Loucy (cell line): ENCODE data around the gene CLASP1.

Experiments used
- H2AFZ ChIP-seq: fragments of 200-600 bp; sonication (generic); 2 replicates; pipeline ENCODE4 v1.6.0; 2016; ENCODE audit warnings: antibody characterized with exemption, mild to moderate bottlenecking, low read length, moderate library complexity
- H3F3A ChIP-seq: fragments of 200-600 bp; 2 replicates; pipeline ENCODE4 v1.6.0; 2016; ENCODE audit warnings: antibody characterized with exemption, low read depth, mild to moderate bottlenecking
- H3K27me3 ChIP-seq: fragments of 200-600 bp; sonication (generic); 2 replicates; pipeline ENCODE4 v1.6.1; 2014; ENCODE audit warnings: low read length, mild to moderate bottlenecking; ENCODE audit not compliant: insufficient read depth, poor library complexity, severe bottlenecking
- H3K36me3 ChIP-seq: fragments of 200-600 bp; sonication (generic); 2 replicates; pipeline ENCODE4 v1.6.1; 2016; ENCODE audit warnings: low read length; ENCODE audit not compliant: insufficient read depth
- H3K4me1 ChIP-seq: fragments of 200-600 bp; sonication (generic); 2 replicates; pipeline ENCODE4 v1.5.1; 2014; ENCODE audit warnings: low read length, mild to moderate bottlenecking; ENCODE audit not compliant: insufficient read depth, poor library complexity, severe bottlenecking
- H3K4me2 ChIP-seq: fragments of 200-600 bp; sonication (generic); 2 replicates; pipeline ENCODE4 v1.6.0; 2014; ENCODE audit warnings: antibody characterized with exemption, low read length, low read depth, mild to moderate bottlenecking; ENCODE audit not compliant: poor library complexity, severe bottlenecking
- H3K4me3 ChIP-seq: fragments of 200-600 bp; sonication (generic); 2 replicates; pipeline ENCODE4 v1.5.1; 2014; ENCODE audit warnings: low read length, mild to moderate bottlenecking, mixed read lengths; ENCODE audit not compliant: poor library complexity, severe bottlenecking
- H3K79me2 ChIP-seq: fragments of 200-600 bp; sonication (generic); 2 replicates; pipeline ENCODE4 v1.6.1; 2014; ENCODE audit warnings: low read length; ENCODE audit not compliant: insufficient read depth
- H3K9ac ChIP-seq: fragments of 200-600 bp; sonication (generic); 2 replicates; pipeline ENCODE4 v1.6.0; 2014; ENCODE audit warnings: mild to moderate bottlenecking, low read depth, low read length, moderate library complexity; ENCODE audit not compliant: poor library complexity, severe bottlenecking
- H3K9me2 ChIP-seq: fragments of 200-600 bp; sonication (generic); replicated peaks from 2 replicates; pipeline ENCODE4 v1.6.1; 2016; ENCODE audit warnings: low read depth, low read length, mixed read lengths
- H3K9me3 ChIP-seq: fragments of 200-600 bp; sonication (generic); 2 replicates; pipeline ENCODE4 v1.6.1; 2014; ENCODE audit warnings: mild to moderate bottlenecking, antibody characterized with exemption, low read length, low read depth; ENCODE audit not compliant: insufficient read depth
- H4K20me1 ChIP-seq: fragments of 200-600 bp; sonication (generic); 2 replicates; pipeline ENCODE4 v1.6.0; 2014; ENCODE audit warnings: antibody characterized with exemption, low read length, mild to moderate bottlenecking; ENCODE audit not compliant: insufficient read depth, poor library complexity, severe bottlenecking
- EZH2phosphoT487 ChIP-seq: fragments of 200-600 bp; IDR thresholded peaks from 2 replicates; pipeline ENCODE4 v1.6.1; 2018; ENCODE audit warnings: antibody characterized with exemption, mild to moderate bottlenecking, moderate library complexity, borderline replicate concordance
- TF ChIP-seq, protein P1 (sequence below): fragments of 200-600 bp; sonication (generic); conservative IDR thresholded peaks from 2 replicates; pipeline ENCODE4 v1.5.1; 2014; ENCODE audit warnings: mild to moderate bottlenecking, antibody characterized with exemption, low read length

Gene CLASP1

DNA sequence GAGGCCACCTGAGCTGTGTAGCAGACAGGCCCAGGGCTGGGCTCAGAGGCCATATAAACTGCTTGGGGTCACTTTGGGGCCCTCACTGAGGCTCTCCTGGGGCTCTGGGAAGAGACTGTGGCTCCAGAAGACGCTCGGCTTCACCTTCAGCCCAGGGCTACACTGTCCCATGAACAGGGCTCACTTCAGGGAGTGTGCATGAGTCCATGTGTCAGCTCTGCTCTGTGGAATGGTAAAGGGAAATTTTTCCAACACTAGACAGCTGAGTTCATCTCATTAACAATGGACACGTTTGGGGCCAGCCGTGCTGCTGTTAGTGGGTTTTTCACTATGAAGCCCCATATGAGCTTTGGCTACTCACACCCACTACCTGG is 298.9 kb downstream of the CLASP1 start:
- Histone ChIP-seq H3K79me2 (no peaks in the 10 kb centered on the region), H3K9ac (no peak overlapping the region), H4K20me1 (no peaks in the 10 kb centered on the region), H3K4me2 (no peak overlapping the region), H3F3A (no peaks in the 10 kb centered on the region), H3K9me2 (no peaks in the 10 kb centered on the region), H3K9me3 (no peaks in the 10 kb centered on the region), H3K4me1 (no peaks in the 10 kb centered on the region), H2AFZ (no peak overlapping the region), H3K27me3 (no peaks in the 10 kb centered on the region), H3K4me3 (no peak overlapping the region), H3K36me3 (peaks cover 94% of the 10 kb centered on the region; the same call in 1 of the 2 replicates)
- TF ChIP-seq, protein P1, sequence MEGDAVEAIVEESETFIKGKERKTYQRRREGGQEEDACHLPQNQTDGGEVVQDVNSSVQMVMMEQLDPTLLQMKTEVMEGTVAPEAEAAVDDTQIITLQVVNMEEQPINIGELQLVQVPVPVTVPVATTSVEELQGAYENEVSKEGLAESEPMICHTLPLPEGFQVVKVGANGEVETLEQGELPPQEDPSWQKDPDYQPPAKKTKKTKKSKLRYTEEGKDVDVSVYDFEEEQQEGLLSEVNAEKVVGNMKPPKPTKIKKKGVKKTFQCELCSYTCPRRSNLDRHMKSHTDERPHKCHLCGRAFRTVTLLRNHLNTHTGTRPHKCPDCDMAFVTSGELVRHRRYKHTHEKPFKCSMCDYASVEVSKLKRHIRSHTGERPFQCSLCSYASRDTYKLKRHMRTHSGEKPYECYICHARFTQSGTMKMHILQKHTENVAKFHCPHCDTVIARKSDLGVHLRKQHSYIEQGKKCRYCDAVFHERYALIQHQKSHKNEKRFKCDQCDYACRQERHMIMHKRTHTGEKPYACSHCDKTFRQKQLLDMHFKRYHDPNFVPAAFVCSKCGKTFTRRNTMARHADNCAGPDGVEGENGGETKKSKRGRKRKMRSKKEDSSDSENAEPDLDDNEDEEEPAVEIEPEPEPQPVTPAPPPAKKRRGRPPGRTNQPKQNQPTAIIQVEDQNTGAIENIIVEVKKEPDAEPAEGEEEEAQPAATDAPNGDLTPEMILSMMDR: no peak
- TF ChIP-seq EZH2phosphoT487: no peak

- Histone ChIP-seq H3F3A (no peaks in the 10 kb centered on the region), H3K36me3 (peaks cover 96% of the 10 kb centered on the region; the same call in 1 of the 2 replicates), H3K4me3 (no peak overlapping the region), H3K4me1 (no peaks in the 10 kb centered on the region), H3K9me3 (no peaks in the 10 kb centered on the region), H3K9me2 (no peaks in the 10 kb centered on the region), H3K9ac (no peak overlapping the region), H4K20me1 (no peaks in the 10 kb centered on the region), H2AFZ (no peak overlapping the region), H3K79me2 (no peaks in the 10 kb centered on the region), H3K27me3 (no peaks in the 10 kb centered on the region), H3K4me2 (no peak overlapping the region)
- TF ChIP-seq EZH2phosphoT487: no peak
- TF ChIP-seq, protein P1: no peak
Measured at GRCh38 chr2:121349721-121350401, 299.4 kb downstream of the CLASP1 start.

DNA sequence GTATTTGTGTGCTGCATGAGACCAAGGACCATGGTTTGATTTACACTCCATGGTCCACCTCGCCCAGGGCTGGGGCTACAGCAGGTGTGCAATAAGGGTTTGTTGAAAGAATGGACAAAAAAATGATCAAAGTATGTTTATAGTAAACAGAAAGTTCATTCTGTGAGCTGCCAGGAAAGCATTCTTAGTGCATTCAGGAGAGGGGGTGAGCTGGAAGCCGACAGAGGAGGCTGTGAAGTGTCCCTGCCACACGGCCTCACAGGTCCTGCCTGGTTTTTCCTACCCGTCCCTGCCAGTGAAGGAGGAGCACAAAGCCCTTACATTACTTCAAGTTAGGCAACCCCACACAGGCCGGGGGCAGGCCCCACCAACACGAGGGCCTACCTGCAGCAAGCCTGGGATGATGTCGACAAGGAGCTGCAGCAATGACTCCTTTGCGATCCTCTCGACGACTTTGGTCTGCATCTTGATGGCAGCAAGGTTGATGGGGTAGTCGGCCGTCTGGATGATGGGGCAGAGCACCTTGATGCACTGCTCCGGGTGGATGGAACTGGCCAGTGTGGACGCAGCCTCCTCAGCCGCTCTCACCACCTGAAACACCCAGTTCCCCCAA is 301.0 kb downstream of the CLASP1 start:
- Histone ChIP-seq H3K4me2 (no peak overlapping the region), H3F3A (no peaks in the 10 kb centered on the region), H2AFZ (no peak overlapping the region), H3K9me3 (no peaks in the 10 kb centered on the region), H3K9ac (no peak overlapping the region), H3K36me3 (peaks cover 91% of the 10 kb centered on the region; the same call in 1 of the 2 replicates), H3K4me3 (no peak overlapping the region), H3K79me2 (no peaks in the 10 kb centered on the region), H3K9me2 (no peaks in the 10 kb centered on the region), H4K20me1 (no peaks in the 10 kb centered on the region), H3K27me3 (no peaks in the 10 kb centered on the region), H3K4me1 (no peaks in the 10 kb centered on the region)
- no peak for TF ChIP-seq EZH2phosphoT487
- TF ChIP-seq, protein P1: no peak
